OCI-LY3 (cell line): ENCODE measurements around the gene TTYH3.

Source experiments
- EZH2phosphoT487 ChIP-seq: fragments of 200-600 bp; shearing (Covaris generic); IDR thresholded peaks from 2 replicates; pipeline ENCODE4 v1.6.1; 2018; ENCODE audit warnings: antibody characterized with exemption, mixed run types, low read depth
- TF ChIP-seq, protein P1 (sequence below): fragments of 200-600, 300-600 bp; sonication (generic); IDR thresholded peaks from 2 replicates; pipeline ENCODE4 v1.5.1; 2014; ENCODE audit warnings: antibody characterized with exemption, low read length, low read depth

DNA sequence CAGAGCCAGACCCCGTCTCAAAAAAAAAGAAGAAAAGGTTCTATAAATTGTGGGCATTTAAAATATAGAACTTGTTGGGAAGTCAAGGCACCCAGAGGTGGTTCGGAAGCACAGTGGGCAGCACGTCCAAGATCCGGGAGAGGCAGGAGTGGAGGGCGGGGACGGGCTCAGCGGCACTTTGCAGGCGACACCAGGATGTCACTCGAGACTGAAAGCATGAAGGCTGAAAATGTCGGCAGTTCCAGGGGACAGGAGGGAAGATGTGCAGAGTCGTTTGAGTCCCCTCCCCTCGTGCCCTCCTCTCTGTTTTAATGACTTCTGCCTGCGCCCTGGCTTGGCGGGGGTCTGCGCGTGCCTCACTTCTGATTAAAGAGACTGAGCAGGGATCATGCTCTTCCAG, 42.4 kb upstream of the TTYH3 start:
- TF ChIP-seq, protein P1, sequence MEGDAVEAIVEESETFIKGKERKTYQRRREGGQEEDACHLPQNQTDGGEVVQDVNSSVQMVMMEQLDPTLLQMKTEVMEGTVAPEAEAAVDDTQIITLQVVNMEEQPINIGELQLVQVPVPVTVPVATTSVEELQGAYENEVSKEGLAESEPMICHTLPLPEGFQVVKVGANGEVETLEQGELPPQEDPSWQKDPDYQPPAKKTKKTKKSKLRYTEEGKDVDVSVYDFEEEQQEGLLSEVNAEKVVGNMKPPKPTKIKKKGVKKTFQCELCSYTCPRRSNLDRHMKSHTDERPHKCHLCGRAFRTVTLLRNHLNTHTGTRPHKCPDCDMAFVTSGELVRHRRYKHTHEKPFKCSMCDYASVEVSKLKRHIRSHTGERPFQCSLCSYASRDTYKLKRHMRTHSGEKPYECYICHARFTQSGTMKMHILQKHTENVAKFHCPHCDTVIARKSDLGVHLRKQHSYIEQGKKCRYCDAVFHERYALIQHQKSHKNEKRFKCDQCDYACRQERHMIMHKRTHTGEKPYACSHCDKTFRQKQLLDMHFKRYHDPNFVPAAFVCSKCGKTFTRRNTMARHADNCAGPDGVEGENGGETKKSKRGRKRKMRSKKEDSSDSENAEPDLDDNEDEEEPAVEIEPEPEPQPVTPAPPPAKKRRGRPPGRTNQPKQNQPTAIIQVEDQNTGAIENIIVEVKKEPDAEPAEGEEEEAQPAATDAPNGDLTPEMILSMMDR: no peak
- no peak for TF ChIP-seq EZH2phosphoT487
